Sigmoid colon (tissue), 4 donors: Measurements from ENCODE around the gene SPART.

Source experiments
- CTCF ChIP-seq, 4 experiments: fragments of 450-650 bp in 3 of 4; fragments of 200-600 bp in 1 of 4; IDR thresholded peaks; one replicate each; pipeline ENCODE4 v1.5.1; 2016 to 2019; ENCODE audit warnings: antibody characterized with exemption in 4 of 4, mild to moderate bottlenecking in 3 of 4, moderate library complexity in 2 of 4
- EP300 ChIP-seq, 4 donors: sonication (generic); formaldehyde crosslinking; IDR thresholded peaks; one replicate each; pipeline ENCODE4 v1.6.1; 2017; ENCODE audit warnings: antibody characterized with exemption in 4 of 4
- POLR2A ChIP-seq, 2 donors: fragments of 450-650 bp; IDR thresholded peaks; one replicate each; pipeline ENCODE4 v1.6.1; 2016; ENCODE audit warnings: antibody characterized with exemption in 2 of 2, mild to moderate bottlenecking in 2 of 2, moderate library complexity in 2 of 2

- peak; percentile 92 to 95 (median 94) for TF ChIP-seq CTCF (IDR thresholded peaks at IDR 0.05)
- peak in 1 of 2 donors; percentile 22 for TF ChIP-seq POLR2A (IDR thresholded peaks at IDR 0.05)
- TF ChIP-seq EP300 (IDR thresholded peaks at IDR 0.05): no peak
Observed at GRCh38 chr13:36346222-36347083, at the start of gene SPART.
